Raji (cell line): ENCODE data around the gene HAND2.

ENCODE experiments used
- POLR2A ChIP-seq: IDR thresholded peaks from 2 replicates; pipeline ENCODE4 v1.6.1; 2011; ENCODE audit warnings: low read depth, low read length, control low read depth; ENCODE audit not compliant: insufficient read depth

Gene HAND2

DNA sequence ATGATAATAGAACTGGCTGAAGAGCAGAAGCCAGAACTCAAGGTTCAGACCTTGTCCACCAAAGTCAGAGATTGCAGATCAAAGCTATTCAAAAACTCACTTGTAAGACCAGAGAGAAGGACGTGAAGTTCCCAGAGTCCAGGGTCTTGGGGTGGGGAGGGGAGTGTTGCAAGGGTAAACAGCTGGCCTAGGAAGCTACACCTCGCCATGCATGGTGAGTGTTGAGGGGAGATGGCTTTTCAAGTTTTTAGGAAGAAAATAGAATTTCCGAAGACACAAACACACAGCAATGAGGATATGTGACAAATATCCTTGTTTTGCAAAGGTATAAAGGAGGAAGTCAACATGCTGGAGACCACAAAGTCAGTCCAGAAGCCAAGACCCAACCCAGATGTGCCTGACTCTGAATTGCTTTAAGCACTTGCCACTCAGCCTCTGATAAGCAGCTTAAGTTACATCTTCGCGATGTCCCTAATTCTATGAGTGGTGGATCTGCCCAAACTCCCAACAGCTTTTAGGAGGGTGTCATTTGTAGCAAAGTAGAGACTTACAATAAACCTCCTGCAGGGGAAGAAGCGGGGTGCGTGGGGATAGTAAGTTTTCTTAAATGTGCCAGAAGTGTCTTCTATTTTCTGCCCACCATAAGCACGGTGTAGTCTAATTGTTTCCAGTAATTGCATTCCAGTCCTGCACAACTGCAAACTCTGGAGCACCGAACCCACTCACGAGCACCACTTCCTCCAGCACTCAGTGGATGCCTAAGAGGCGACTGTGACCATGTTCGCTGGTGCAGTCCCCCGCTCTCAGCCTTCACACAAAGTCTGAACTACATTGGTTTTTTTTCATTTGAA, 26.5 kb downstream of the HAND2 start:
- TF ChIP-seq POLR2A = no peak

DNA sequence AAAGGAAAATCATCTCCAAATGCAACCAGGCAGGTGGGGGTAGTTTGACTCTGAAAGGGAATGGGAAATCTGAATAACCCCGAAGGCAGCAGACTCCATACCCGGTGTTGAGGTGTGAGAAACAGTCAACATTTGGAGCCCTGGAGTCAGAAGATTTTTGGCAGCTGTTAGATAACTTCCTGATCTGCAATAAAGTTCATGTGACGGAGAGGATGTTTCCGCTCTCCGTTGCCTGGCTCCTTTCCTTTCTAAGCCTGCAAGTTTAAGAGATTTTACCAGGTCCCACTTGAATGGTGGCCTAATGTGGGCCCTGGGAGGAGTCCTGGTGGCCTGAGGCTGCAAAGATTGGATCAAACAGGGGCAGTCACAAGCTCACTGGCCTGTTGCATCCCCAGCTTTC, 27.7 kb downstream of the HAND2 start:
- no peak for TF ChIP-seq POLR2A

DNA sequence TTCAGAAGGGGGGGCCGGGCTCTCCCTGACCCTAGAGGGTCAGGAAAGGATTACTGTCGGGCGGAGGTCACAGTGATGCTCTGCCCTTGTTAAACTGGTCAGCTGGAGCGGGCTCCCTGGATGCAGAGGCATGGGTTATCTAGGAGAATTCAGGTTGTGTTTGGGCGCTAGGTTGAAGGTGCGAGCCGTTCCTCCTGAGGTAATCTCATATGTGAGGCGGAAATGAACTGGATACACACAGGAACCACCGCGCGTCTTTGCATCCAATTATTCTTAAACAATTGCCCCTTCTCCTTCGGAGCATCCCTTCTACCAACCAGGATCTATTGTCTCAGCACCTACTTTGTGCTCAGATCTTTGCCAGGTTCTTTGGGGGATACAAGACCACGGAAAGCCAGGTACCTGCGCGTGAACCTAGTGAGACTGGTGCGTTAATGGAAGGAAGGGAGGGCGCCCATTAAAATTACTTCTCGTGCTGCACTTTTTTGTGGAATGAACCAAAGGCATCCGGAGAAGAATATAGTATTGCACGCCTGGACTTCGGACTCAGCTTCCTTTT, 28.4 kb downstream of the HAND2 start:
- no peak for TF ChIP-seq POLR2A

DNA sequence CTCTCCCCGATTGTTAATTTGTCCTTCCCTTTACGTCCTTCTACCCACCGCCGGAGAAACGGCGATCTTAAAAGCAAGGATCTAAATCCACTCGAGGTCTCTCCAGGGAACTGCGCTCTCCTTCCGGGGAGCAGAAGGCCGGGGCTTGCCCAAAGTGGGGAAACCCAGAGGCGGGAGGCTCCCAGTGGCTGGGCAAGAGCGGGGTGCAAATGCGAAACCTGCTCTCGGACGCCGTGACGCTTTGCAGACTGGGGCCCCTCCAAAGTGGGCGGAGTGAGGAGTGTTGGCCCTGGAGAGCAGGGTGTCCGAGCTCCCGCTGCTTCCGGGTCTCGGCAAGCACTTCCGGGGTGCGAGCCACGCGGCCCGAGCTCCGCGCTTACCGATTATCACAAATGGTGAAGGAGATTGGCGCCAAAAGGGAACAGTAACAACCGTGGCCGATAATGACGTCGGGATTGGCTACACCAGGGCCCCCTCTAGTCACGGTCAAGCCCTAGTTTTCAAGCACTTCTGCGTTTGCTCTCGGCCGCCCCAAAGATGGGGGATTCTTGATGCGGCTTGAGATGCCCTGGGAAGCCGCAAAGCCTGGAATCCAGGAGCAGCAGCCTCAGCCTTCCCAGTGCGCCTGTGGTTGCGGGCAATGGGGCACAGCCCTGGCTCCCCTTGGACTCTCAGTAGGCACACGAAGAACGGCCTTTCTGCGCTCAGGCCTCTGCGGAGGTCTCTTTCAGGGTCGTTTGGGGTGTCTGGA, 29.0 kb downstream of the HAND2 start:
- TF ChIP-seq POLR2A = no peak

DNA sequence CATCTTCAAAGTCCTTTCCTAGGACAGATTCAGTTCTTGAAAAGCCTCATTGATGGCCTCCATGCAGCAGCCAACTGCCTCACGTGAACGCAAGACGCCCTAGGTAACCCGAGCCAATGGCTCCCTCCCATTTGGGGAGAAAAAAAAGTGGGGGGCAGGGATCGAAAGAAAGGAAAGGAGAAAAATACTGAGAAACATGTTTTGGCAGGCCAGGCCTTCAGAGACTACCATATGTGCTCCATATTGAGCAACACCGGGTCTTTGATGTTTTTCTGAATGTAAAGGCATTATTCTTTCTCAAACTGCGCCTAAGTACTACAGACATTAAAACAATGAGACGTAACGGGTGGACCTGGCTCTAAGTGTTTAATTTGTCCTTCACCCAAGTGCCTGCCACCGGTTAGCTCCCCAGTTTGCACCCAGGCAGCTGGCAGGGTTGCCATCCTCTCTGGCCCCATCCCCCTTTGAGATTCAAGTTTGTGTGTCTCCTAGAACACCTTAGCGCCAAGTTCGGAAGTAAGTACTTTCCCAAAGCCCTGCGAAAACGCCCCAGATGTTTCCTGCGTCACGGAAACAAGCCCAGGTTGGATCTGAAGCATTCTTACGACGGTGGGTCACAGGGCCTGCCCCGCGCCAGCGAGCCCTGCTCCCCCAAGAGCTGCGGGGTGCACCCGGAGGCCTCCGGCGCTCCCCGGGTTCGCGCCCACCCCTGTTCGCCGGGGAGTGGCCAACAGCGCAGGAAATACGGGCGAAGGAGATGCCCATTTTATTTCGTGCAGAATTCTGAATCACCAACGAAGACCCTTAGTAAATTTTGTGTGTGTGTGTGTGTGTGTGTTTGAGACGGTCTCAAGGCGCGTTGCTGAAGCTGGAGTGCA, 30.1 kb downstream of the HAND2 start:
- TF ChIP-seq POLR2A = no peak

DNA sequence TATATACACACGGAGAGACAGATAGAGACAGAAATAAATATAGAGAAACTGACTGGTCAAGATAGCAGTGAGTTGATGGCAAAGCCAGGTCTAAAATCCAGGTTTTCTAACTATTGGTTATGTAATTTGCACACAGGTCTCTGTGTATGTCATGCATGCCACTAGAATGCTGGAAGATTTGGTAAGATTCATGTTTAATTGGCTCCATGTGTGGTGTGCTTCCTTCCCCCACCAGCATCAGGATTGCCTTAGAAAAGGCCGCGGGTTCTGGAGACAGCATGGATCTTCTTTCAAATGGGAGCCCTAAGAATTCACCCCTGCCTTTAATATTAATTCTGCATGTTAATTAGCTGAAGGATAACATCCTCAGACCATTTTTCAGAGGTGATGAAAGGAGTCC, 31.3 kb downstream of the HAND2 start:
- no peak for TF ChIP-seq POLR2A

DNA sequence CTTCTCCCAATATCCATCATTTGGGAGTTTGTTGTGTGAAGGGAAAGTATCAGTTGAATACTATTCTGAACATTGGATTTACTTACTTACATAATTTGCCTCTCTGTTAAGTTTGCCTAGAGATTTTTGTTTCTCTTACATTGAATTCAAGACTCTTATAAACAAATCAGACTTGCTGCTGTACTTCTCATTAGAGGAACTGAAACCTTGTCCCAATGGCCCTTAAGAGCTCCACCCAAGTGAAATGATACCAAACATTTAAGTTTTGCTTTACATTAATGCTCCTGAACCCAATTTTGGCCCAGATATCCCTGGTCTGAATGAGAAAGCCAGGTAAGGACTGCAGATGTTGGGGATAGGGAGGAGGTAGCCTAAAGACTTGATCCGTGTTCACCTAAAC, 32.0 kb downstream of the HAND2 start:
- no peak for TF ChIP-seq POLR2A

DNA sequence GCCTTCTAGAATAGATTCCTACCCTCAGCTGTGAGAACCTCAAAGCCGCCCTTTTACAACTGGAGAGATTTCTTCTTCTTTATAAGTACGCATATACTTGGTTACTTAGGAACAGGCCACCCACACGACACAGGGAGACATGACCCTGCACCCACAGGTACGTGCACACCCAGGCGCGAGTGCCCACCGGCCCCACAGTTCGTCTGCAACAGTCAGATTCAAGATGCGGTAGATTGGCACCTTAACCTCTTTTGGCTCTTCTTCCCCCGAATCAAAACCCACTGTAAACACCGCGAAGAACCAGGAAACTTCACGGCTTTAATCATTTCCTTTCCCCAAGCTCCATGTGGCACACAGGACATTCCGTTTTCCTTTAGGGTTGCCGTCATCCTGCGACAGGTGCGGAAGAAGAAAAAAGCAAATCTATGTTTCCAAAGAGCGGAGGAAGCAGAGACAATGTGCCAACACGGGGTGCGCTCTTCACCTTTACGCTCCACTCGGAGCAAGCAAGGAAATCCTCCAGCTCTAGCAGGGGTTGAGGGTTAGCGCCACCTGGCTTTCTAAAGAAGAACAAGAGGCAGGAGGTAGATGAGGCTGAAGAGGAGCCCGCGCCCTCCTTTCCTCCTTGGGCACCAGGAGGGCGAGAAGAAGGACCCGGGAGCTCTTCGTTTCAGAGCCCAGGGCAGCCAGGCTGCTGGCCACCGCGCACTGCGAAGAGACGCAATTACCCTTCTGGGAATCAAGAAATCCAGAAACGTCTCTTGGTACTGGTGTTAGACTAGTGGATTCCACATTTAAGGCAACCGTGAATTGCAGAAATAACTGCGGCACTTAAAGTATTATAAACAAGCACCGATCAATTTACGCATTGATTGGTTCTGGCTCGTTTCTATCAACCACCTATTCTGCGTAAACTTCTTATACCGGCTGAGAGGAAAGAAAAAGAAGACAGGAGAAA, 35.7 kb downstream of the HAND2 start:
- TF ChIP-seq POLR2A = no peak

DNA sequence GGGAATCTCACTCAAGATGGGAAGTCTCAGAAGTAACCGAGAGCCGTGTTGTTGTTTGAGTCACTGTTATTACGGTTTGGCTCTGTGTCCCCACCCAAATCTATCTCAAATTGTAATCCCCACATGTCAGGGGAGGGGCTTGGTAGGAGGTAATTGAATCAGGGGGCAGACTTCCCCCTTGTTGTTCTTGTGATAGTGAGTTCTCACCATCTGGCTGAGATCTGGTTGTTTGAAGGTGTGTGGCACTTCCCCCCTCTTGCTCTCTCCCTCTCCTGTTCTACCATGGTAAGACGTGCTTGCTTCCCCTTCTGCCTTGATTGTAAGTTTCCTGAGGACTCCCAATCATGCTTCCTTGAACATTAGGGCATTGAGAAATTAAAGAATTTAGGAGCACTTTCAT, 37.0 kb downstream of the HAND2 start:
- TF ChIP-seq POLR2A = no peak

DNA sequence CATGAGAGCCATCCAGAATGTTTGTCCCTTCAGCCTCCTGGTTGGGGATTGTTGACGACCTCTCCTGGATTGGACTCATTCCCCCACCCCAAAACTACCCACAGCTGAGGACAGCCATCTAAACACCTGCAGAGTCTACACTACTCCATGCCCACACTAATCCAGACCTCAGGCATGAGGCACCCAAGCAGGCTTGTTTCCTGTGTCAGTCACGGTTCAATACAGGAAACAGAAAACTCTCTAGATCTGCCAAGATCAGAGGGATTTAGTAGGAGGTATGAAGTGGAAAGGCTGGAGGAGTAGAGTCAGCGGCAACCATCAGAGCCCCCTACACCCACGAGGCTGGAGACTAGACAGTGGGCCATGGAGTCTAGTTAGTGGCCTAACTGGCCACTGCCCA, 37.7 kb downstream of the HAND2 start:
- no peak for TF ChIP-seq POLR2A

DNA sequence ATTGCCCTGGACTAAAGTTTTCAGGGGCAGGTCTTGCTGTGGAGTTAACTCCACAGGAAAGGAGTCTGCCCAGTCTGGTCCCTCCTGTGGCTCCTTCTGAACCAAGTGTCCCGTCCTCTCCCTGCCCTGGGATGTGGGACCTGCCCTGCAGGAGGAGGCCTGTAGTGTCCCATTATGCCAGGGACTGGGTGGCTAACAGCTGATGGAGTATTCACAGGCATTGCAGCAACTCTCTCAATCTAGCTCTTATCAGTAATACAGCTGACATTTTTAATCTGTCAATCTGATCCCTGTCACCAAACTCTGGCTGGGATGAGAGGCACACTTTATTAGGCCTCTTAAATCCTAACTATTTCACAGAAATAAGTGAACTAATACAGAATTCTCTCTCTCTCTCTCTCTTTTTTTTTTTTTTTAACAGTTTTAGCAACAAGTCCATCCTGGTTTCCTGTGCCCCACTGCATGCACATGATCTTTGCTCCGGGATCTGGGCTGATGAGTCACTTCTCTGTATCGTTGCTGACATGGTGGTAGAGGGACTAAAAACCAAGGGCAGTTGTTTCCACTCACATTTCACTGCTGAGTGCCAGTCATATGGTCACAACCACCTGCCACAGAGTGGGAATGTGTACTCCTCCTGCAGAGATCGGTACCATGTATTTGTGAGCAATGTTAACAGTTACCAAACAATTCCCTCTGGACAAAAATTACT, 39.1 kb downstream of the HAND2 start:
- no peak for TF ChIP-seq POLR2A

DNA sequence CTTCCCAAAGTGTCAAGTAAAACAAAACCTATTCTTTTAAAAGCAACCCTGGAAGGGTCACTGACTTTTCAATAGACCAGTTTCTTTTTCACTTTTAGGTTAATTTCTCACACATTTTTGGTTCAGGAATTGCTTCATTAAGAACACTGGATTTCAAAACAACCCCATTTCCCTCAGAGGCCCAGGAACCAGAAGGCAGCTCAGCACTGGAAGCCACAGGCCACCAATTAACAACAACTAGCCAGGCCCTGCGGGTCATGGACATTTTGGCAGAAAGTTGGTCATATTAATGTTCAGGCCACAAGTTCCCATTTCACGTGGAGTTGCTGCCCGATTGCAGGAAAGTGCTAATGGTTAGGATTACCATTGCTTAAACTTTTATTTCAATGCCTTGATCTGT, 39.8 kb downstream of the HAND2 start:
- no peak for TF ChIP-seq POLR2A

DNA sequence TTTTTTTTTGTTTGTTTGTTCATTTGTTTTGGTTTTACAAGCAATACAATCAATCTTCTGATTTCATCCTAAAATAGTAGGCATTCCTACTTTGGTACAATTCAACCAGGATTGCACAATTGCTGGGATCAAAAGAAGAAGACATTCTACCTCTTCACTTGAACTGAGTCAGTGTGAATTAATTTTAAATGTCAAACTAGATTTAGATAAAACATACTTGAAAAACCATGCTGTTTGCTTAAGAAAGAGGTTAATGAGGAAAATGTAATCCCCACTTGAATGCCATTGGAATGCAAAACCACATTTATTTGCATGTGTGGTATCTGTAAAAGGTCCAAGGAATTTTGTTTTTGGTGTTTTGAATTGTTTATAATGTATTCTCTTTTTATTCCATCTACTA, 40.5 kb downstream of the HAND2 start:
- TF ChIP-seq POLR2A = no peak
